Measurements from ENCODE around the gene PTHLH.
A peak's percentile ranks its signal among the peaks of the same experiment; 100 is the strongest.

The PTHLH gene

GRCh38 chr12:27972721-27973120 lies at the start of gene PTHLH:
TSS of gene PTHLH (minus strand) at chr12:27972733. CDS start at chr12:27969494, 3,239 bp downstream.
- DNase-seq (ENCODE audit: low read depth): no peak

GRCh38 chr12:28021704-28022103 lies 49.2 kb upstream of the PTHLH start:
- no peak for DNase-seq (ENCODE audit: low read depth)

- no peak for DNase-seq (ENCODE audit: low read depth)
Measured at GRCh38 chr12:28017873-28018255, 45.3 kb upstream of the PTHLH start.

GRCh38 chr12:28017126-28017872 lies 44.8 kb upstream of the PTHLH start:
- no peak for DNase-seq (ENCODE audit: low read depth)

GRCh38 chr12:28015165-28015564 lies 42.6 kb upstream of the PTHLH start:
- DNase-seq (ENCODE audit: low read depth): no peak

- DNase-seq (ENCODE audit: low read depth): no peak
Measured at GRCh38 chr12:28014196-28014595, 41.7 kb upstream of the PTHLH start.

GRCh38 chr12:28012333-28012918 lies 39.9 kb upstream of the PTHLH start:
- DNase-seq (ENCODE audit: low read depth): no peak

DNA sequence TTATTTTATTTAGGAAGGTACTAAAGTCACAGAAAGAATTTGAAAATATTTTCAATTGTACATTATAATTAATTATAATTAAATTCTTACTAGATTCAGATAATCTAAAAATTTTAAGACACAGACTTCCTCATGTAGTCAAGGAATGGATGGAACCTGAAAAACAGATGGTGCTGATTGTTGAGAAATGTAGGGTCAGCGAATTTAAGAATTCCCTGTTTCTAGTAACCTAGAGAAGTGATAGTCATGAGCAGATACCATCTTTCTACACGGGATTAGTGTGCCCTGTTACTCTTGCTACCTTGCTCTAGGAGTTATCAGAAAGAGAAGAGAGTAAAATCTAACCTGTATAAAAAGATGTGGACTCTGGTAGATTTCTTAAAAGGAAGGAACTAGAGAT lies 37.5 kb upstream of the PTHLH start:
- DNase-seq (ENCODE audit: low read depth): no peak

DNA sequence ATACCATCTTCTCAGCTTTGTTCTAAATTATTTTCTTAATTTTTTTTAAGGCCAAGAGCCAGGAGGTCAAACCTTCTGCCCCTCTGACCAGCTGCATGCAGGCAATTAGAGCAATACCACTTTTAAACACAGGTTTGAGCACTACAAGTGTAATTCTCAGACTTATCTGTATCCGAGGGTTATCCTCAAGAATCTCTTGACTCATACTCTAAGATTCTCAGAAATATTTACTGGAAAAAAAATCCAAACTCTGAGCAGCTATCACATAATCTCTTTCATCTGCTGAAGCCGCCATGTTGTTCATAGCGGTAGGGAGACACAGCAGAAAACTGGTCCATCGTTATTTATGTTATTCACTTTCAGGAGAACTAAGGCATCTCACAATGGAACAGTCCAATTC lies 27.4 kb upstream of the PTHLH start:
- DNase-seq (ENCODE audit: low read depth): no peak

DNA sequence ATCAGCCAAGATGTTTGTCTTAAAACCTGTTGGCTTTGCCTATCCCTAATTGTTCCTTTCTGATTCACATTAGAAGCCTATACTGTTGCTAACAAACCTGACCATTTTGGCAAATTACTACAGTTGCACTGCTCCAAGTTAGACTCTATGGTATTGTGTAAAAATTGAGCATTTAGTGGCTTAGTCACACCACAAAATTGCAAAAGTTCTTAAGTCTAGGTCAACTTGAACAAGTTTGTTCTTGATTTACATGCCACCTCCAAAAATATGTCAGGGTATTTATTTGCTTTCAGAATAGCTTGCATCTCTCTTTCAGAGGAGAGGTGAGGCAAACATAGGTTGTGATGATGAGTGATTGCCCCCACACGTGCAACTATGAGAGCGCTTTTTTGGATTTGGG lies 27.0 kb upstream of the PTHLH start:
- peak; percentile 81 for DNase-seq (ENCODE audit: low read depth)

- no peak for DNase-seq (ENCODE audit: low read depth)
Measured at GRCh38 chr12:27998658-27999057, 26.1 kb upstream of the PTHLH start.

DNA sequence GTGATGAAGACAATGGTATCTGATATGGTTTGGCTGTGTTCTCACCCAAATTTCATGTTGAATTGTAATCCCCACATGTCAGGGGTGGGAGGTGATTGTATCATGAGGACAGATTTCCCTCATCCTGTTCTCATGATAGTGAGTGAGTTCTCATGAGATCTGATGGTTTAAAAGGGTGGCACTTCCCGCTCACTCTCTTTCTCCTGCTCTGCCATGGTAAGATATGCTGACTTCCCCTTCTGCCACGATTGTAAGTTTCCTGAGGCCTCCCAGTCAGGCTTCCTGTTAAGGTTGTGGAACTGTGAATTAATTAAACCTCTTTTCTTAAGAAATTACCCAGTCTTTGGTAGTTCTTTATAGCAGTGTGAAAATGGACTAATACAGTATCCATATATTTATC lies 25.6 kb upstream of the PTHLH start:
- DNase-seq (ENCODE audit: low read depth): no peak

- no peak for DNase-seq (ENCODE audit: low read depth)
Measured at GRCh38 chr12:27996761-27997160, 24.2 kb upstream of the PTHLH start.

DNA sequence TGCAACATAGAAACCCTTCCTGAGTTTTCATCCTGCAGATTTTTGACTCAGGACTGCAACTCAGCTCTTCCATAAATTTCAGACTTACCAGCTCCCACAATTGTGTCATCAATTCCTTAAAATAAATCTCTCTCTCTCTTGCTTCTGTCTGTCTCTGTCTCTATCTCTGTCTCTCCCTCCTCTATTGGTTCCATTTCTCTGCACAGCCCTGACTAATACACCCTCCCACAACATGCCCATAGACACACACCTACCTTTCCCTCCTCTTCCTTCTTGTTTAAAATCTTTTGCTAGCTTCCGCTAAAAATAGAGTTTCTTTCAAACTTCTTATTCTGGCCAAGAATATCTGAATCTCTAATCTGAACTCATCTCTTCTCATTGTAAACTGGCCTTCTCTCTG lies 22.9 kb upstream of the PTHLH start:
- DNase-seq (ENCODE audit: low read depth): no peak

GRCh38 chr12:27988594-27989233 lies 16.2 kb upstream of the PTHLH start:
- DNase-seq (ENCODE audit: low read depth): no peak

- no peak for DNase-seq (ENCODE audit: low read depth)
Measured at GRCh38 chr12:27987331-27987730, 14.8 kb upstream of the PTHLH start.

DNA sequence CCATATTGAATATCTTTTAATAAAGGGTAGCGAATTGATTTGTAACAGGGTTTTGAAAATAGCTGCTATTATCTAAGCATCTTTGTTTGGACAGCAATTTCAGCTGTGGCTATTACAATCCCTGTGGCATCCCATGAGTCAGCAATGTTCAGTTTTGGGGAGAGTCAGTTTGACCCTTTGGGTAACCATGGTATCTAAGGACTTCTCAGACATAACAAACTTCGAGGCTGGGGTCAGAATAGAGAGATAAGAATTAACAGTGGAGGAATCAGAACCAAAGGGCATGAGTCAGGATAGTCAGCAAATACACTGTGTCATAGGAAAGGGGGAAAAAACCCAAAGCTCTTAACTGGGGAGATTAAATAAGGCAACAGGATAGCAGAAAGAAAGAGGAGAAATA lies 11.7 kb upstream of the PTHLH start:
- DNase-seq (ENCODE audit: low read depth): peak; percentile 73

- no peak for DNase-seq (ENCODE audit: low read depth)
Measured at GRCh38 chr12:27982951-27983350, 10.4 kb upstream of the PTHLH start.

DNA sequence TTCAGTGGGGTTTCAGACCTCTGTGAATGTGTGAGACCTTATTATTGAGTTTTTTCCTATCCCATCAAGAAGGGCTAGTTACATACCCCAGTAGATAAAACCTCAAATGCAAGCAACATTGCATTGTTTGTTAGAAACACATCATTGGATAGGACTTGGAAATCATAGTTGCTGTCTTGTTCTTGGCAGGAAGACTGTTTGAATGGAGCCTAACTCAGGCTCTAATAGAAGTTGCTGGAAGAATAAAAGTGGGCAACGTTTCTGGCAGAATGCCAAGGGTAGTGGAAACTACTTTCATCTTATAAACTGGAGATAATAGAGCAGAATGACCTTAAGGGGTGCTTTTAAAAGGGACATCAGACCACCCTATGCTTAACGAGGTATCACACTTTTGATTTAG lies 9.9 kb upstream of the PTHLH start:
- no peak for DNase-seq (ENCODE audit: low read depth)

DNA sequence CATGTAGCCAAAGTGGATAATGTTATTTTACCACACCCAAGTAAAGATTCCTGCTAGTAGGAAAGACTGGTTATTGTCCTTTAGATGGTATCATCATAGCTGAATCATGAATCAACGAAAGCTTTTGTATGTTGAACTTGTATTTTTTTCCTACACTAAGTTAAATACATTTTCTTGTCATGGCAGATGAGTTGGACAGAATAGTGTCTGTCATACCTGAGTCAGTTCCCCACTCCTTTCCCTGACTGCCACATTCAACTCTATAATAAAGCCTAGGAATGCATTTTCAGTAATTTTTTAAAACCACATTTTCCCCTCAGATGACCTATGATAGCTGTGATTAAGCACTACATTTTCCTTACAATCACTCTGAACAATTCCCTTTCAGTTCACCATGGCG lies 9.3 kb upstream of the PTHLH start:
- DNase-seq (ENCODE audit: low read depth): no peak

DNA sequence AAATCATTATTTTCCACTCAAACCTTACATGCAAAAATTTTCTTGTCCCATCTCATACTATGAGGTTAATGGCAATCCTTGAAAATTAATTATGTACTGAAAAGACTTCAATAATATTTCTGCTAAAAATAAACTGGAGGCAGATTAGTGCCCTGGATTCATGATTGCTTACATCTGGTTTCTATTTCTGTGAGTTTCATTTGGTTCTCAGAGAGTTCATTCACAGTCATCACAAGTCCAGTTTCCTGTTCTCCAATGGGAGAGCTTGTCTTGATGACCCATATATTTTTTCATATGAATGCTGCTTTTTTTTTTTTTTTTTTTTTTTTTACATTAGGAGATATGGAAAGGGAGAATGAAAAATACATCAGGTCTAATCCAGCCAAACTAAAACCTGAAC lies 6.6 kb upstream of the PTHLH start:
- DNase-seq (ENCODE audit: low read depth): no peak

- DNase-seq (ENCODE audit: low read depth): no peak
Measured at GRCh38 chr12:27975222-27976136, 2.9 kb upstream of the PTHLH start.
